ENCODE results near the gene KCNA3.

GRCh38 chr1:110697606-110698005, 22.9 kb upstream of the KCNA3 start:
- TF ChIP-seq CTCF (IDR thresholded peaks at IDR 0.05 in 8 of 11, conservative IDR thresholded peaks at IDR 0.05 in 3 of 11) (no peak), POLR2AphosphoS5 (IDR thresholded peaks at IDR 0.05) (no peak), POLR2A (IDR thresholded peaks at IDR 0.05) (no peak)

Data from spleen (tissue), 7 donors.